Lung (tissue), 12 donors: ENCODE measurements around the gene CEP41. TPM values are rescaled to one million over a fixed set of nuclear protein-coding genes. Genes with fewer than 3 reads are reported as not detected.

Experiments
- ATAC-seq: fragments of 200-7000 bp; cut with Tn5 transposase; one replicate; pipeline ENCODE4 v1.9.1; 2020; ENCODE audit warnings: moderate number of reproducible peaks; ENCODE audit not compliant: insufficient read depth, low FRiP score
- DNase-seq, 3 donors: peaks; one replicate each; pipeline ENCODE4 v3.0.0-alpha.2; 2013 to 2017
- H3K27ac ChIP-seq, 2 donors: one replicate each; pipeline ENCODE4 v1.5.1; 2013; ENCODE audit warnings: mild to moderate bottlenecking in 2 of 2, moderate library complexity in 2 of 2, control low read depth in 1 of 2, inconsistent platforms in 1 of 2, low read depth in 1 of 2, low read length in 1 of 2
- H3K27me3 ChIP-seq, 3 donors: one replicate each; pipeline ENCODE4 v1.5.1; 2013; ENCODE audit warnings: low read length in 2 of 3; ENCODE audit not compliant: control insufficient read depth in 3 of 3, insufficient read depth in 3 of 3
- H3K36me3 ChIP-seq, 4 donors: one replicate each; pipeline ENCODE4 v1.5.1; 2013; ENCODE audit warnings: low read length in 4 of 4, mild to moderate bottlenecking in 1 of 4, moderate library complexity in 1 of 4; ENCODE audit not compliant: control insufficient read depth in 4 of 4, insufficient read depth in 4 of 4
- H3K4me1 ChIP-seq, 5 donors: one replicate each; pipeline ENCODE4 v1.5.1; 2013; ENCODE audit warnings: low read length in 5 of 5, mild to moderate bottlenecking in 2 of 5, moderate library complexity in 1 of 5; ENCODE audit not compliant: control insufficient read depth in 5 of 5, insufficient read depth in 5 of 5
- H3K4me3 ChIP-seq: one replicate; pipeline ENCODE4 v1.5.1; 2013; ENCODE audit warnings: mild to moderate bottlenecking, control low read depth, moderate library complexity
- H3K9ac ChIP-seq, 2 donors: one replicate each; pipeline ENCODE4 v1.5.1; 2013; ENCODE audit warnings: low read length in 2 of 2, control low read depth in 1 of 2; ENCODE audit not compliant: insufficient read depth in 1 of 2
- H3K9me3 ChIP-seq, 4 donors: one replicate each; pipeline ENCODE4 v1.5.1; 2013; ENCODE audit warnings: low read length in 3 of 4, mild to moderate bottlenecking in 1 of 4, moderate library complexity in 1 of 4; ENCODE audit not compliant: control insufficient read depth in 4 of 4, insufficient read depth in 3 of 4
- WGBS, 2 donors: extraction: QIAGEN DNeasy Blood & Tissue Kit; methylation state at CpG; one replicate each; pipeline ENCODE4 v1.1.7; 2013; 5-methylcytosine and 5-hydroxymethylcytosine counted together
- polyA plus RNA-seq, 2 donors: library from polyadenylated mRNA; stranded (reverse); fragments of 200-250 nt; gene quantifications; one replicate each; pipeline ENCODE4 v1.2.1, GENCODE V29; 2013
- total RNA-seq, 2 donors: library from RNA; depleted of rRNA in 1 of 2; stranded (reverse); fragments of >200 nt in 1 of 2; gene quantifications; one replicate each; pipeline ENCODE4 v1.2.1, GENCODE V29; 2014 to 2021
- TF ChIP-seq, protein P1 (sequence below): IDR thresholded peaks from 2 replicates; pipeline ENCODE4 v1.5.1; 2012; ENCODE audit warnings: mild to moderate bottlenecking; ENCODE audit errors: control extremely low read depth, extremely low read depth
- donor health status: control.
- donor health status: control.
- donor health status: Bipolar disorder and iron deficiency.
- donor health status: healthy.
- donor health status: DM: yes; HTN: yes; CAD: no.

CEP41 gene
- total and polyA plus RNA-seq, 4 donors, result 3.7 to 15.3 (median 11.6) TPM

- H3K27me3 ChIP-seq, result no peaks in the 10 kb centered on the region
- peak overlapping the region in 1 of 2 donors; percentile 62 for H3K9ac ChIP-seq
- TF ChIP-seq, protein P1, sequence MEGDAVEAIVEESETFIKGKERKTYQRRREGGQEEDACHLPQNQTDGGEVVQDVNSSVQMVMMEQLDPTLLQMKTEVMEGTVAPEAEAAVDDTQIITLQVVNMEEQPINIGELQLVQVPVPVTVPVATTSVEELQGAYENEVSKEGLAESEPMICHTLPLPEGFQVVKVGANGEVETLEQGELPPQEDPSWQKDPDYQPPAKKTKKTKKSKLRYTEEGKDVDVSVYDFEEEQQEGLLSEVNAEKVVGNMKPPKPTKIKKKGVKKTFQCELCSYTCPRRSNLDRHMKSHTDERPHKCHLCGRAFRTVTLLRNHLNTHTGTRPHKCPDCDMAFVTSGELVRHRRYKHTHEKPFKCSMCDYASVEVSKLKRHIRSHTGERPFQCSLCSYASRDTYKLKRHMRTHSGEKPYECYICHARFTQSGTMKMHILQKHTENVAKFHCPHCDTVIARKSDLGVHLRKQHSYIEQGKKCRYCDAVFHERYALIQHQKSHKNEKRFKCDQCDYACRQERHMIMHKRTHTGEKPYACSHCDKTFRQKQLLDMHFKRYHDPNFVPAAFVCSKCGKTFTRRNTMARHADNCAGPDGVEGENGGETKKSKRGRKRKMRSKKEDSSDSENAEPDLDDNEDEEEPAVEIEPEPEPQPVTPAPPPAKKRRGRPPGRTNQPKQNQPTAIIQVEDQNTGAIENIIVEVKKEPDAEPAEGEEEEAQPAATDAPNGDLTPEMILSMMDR, result no peak
- 39 to 67% methylated on average over 3 of the region's 3 CpGs for WGBS, 2 donors
- H3K4me3 ChIP-seq, result no peak overlapping the region
- DNase-seq (no peak), ATAC-seq (no peak)
- peaks cover 0 to 79% (median 31%) of the 10 kb centered on the region in 5 donors for H3K4me1 ChIP-seq
- H3K9me3 ChIP-seq, result no peaks in the 10 kb centered on the region
- peaks cover 0 to 9% (median 5%) of the 10 kb centered on the region in 4 donors for H3K36me3 ChIP-seq
- no peak overlapping the region for H3K27ac ChIP-seq
These were observed 43.1 kb downstream of the CEP41 start for GRCh38 chr7:130397758-130398073.

DNA sequence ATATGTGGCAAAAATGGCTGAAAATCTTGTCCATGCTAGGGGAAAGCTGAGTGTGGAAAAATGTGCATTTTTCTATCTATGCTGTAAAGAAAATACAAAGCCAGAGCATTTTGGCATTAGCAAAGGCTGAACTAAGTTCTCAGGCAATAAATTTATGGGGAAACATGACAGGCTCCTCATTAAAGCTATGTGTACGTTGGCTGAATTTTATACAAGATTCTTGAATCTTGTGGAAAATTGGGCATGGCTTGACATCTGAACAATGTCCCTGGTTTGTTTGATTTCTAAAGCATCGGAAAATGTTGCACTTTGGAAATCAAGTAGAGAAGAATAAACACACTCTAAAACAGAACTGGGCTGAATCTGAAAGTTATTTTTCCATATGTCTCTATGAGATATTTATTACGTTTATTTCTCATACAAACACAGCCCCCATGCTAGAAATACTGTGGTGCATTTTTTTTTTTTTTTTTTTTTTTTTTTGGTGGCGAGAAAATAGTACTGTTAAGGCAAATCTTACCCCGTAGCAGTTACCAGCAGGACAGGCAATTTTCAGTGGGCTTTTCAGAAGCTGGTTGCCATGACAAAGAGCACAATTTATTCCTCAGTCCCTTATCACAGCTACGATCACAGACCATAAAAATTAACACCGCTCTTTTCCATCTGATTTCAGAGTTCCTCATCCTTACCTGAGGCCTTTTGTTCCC lies 43.6 kb downstream of the CEP41 start:
- peak overlapping the region in 1 of 2 donors; percentile 62 for H3K9ac ChIP-seq
- no peaks in the 10 kb centered on the region for H3K9me3 ChIP-seq
- DNase-seq (peak in 2 of 3 donors; percentile 95 to 96), ATAC-seq (no peak)
- 76 to 82% methylated on average over 7 of the region's 7 CpGs for WGBS, 2 donors
- no peak overlapping the region for H3K4me3 ChIP-seq
- H3K4me1 ChIP-seq, result peaks cover 0 to 84% (median 31%) of the 10 kb centered on the region in 5 donors
- no peaks in the 10 kb centered on the region for H3K27me3 ChIP-seq
- TF ChIP-seq, protein P1, result no peak
- no peak overlapping the region for H3K27ac ChIP-seq
- peaks cover 0 to 8% (median 3%) of the 10 kb centered on the region in 4 donors for H3K36me3 ChIP-seq

GRCh38 chr7:130396109-130396508 lies 44.7 kb downstream of the CEP41 start:
- ATAC-seq (no peak), DNase-seq (peak in 2 of 3 donors; percentile 68 to 72)
- WGBS, 2 donors, result 61 to 78% methylated on average over 3 of the region's 3 CpGs
- H3K4me1 ChIP-seq, result peaks cover 0 to 81% (median 31%) of the 10 kb centered on the region in 5 donors
- TF ChIP-seq, protein P1, result no peak
- H3K4me3 ChIP-seq, result no peak overlapping the region
- H3K36me3 ChIP-seq, result peaks cover 0 to 8% (median 3%) of the 10 kb centered on the region in 4 donors
- H3K9me3 ChIP-seq, result no peaks in the 10 kb centered on the region
- no peak overlapping the region for H3K27ac ChIP-seq
- no peaks in the 10 kb centered on the region for H3K27me3 ChIP-seq
- H3K9ac ChIP-seq, result peak overlapping the region in 1 of 2 donors; percentile 56

DNA sequence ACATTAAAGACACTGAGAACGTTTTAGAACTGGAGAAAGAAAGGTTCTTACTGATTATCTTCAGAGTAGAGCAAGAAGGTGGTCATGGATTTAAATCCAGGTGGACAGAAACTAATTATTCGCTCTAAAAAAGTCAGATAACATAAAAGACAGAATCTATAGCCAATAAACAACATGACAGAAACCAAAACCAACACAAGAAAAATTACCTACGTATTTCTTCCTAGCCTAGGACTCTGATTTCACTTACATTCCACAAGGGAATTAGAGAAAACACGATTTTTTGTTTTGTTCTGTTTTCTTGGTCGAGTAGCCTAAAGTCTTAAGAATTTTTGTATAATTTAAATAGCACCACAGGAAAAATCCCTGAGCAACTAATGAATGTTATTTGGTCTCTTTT lies 45.4 kb downstream of the CEP41 start:
- ATAC-seq (no peak), DNase-seq (peak in 1 of 3 donors; percentile 36)
- TF ChIP-seq, protein P1, result no peak
- Histone ChIP-seq H3K4me1 (peaks cover 0 to 74% (median 31%) of the 10 kb centered on the region in 5 donors), H3K9me3 (no peaks in the 10 kb centered on the region), H3K9ac (peak overlapping the region in 1 of 2 donors; percentile 56), H3K27ac (no peak overlapping the region), H3K4me3 (no peak overlapping the region), H3K27me3 (no peaks in the 10 kb centered on the region), H3K36me3 (peaks cover 0 to 5% (median 3%) of the 10 kb centered on the region in 4 donors)
- WGBS, 2 donors, result 84 to 88% methylated on average over 5 of the region's 5 CpGs
